Endometrium (tissue), 2 donors: ENCODE data around the gene PAXX.

ENCODE experiments used
- FAIRE-seq: peaks from 2 replicates; lab custom pipeline; 2012; peaks lifted over from hg19 to GRCh38; lab: Jason Lieb, UNC
- donor health status: control.
- donor health status: control.

PAXX gene

DNA sequence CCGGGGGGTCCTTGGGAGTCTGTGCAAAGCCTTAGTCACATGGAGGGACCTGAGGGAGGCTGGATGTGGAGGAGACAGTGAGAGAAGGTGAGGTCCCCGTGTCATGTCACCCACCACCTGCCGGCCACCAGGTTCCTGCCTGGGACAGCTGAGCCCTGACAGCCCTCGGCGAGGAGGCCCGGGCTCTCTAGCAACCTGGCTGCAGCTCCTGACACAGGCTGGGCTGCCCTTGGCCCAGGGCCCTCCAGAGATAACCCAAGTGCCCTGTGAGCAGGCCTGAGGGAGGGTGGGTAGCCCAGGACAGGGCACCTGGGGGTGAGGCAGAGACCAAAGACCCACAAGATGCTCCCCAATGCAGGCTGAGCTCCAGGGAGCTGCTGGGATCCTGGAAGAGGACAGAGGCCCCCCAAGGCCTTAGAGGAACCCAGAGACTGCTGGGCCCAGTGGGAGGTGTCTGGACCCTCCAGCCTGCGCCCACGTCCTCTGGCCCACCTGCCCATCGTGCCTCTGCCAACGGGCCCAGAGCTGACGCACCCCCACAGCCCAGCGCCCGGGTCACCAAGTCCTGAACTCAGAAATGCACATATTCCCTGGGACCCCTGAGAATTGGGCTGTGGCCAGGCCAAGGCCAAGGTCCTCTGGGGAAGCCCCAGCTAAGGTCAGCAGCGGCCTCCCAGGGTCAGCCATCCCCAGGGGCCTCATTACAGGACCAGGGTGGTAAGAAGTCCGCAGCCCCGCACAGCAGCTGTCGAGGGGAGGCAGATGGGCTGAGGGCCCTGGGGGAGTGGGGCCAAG, 23.7 kb upstream of the PAXX start:
- FAIRE-seq: no peak

DNA sequence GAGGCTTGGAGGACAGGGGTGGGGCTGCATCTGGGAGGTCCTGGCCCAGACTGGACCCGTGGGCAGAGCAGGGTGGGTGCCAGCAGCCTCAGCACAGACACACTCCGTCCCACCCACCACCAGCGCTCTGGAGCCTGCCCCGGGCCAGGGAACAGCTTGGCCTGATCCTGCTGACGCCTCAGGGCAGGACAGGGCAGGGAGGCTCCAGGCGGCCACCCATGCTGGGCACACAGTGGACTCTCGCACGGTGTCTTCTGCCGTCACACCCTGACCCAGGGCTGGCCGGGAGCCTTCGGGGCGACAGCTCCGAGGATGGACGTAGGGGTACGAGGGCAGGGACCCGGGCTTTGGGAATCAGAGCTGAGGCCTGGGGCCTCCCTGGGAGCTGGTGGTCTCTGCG, 23.1 kb upstream of the PAXX start:
- no peak for FAIRE-seq

DNA sequence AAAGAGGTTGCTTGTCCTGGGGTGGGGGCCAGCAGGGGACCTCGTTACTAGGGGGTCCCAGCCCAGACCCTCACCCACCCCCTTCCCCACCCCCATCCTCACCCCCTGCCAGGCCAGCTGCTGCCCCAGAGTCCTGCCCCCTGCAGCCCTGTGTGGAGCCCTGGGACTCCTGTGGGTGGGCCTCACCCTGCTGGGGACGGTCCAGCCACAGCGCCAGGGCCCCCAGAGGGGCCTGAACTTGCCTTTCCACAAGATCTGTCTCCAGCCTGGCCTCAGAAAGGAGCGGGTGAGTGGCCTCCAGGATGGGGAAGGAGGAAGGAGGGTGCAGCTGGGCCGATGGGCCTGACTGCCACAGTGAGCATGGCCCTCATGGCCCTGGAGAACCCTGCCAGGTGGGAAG, 22.4 kb upstream of the PAXX start:
- FAIRE-seq: no peak

GRCh38 chr9:136970361-136970760, 21.9 kb upstream of the PAXX start:
- FAIRE-seq: no peak

- no peak for FAIRE-seq
Measured at GRCh38 chr9:136971746-136972145, 20.5 kb upstream of the PAXX start.

DNA sequence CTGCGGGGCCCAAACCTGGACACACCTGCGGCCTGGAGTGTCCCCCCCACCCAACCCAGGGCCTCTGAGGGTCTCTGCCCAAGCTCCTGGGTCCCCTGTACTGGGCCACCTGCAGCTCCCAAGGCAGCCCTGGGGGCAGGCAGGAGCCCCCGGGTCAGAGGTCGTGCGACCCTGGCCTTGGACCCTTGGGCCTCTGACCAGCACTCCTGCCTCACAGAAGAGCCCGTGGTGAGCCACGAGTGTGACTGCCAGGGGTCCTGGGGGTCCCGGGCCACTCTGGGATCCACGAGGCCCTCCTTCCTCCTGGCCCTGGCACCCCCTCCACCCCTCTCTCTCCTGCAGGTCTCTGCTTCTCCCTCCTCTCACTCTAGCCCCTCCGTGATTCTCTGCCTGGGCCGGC, 19.9 kb upstream of the PAXX start:
- FAIRE-seq: no peak

- FAIRE-seq: no peak
Measured at GRCh38 chr9:136972743-136973142, 19.5 kb upstream of the PAXX start.

DNA sequence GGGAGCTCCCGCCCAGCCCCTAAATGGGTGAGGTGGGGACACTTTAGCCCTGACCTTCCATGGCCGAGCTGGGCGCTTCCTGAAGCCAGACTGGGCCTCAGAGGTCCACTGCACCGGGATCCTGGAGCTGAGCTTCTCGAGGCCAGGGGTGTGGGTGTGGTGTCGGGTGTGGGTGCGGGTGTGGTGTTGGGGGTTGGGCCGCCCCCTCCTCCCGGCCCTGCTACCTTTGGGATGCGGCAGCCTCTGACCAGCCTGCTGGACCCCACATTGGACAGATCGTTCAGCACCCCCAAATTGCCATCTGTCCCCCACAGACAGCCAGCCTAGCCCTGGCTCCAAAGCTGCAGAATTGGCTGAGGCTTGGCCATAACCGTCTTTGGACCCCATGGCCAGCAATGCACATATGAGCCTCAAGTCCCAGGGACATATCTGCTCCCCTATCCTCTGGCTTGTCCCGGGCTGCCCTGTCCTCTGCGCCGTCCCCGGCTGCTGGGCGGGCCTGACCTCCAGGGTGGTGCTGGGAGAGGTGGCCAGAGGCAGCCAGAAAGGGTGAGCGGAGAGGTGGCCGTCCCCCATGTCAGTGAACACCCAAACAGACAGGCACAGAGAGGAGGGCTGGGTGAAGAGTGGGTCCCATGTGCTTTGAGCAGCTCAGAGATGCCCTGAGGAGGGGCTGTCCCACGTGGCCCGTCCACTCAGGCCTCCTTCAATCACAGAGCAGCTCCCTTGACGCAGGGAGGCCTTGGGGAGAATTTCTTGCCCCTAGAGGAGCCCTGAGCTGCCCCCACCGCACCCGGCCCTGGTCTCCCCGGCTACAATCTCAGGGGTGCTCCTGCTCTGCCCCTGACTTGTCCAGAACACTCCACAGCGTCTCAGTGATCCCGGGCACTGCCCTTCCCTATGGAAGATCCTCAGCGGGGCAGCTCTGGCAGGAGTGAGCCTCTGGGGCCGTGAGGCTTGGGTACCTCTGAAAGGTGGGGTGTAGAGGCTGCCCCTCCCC, 18.3 kb upstream of the PAXX start:
- FAIRE-seq: no peak

GRCh38 chr9:136974817-136975535, 17.2 kb upstream of the PAXX start:
- no peak for FAIRE-seq

GRCh38 chr9:136975644-136976043, 16.6 kb upstream of the PAXX start:
- FAIRE-seq: no peak

GRCh38 chr9:136977223-136977622, 15.0 kb upstream of the PAXX start, which contains the start of gene PTGDS:
PTGDS (plus strand) TSS chr9:136977504; CDS start chr9:136977579, 75 bp downstream.
- no peak for FAIRE-seq

DNA sequence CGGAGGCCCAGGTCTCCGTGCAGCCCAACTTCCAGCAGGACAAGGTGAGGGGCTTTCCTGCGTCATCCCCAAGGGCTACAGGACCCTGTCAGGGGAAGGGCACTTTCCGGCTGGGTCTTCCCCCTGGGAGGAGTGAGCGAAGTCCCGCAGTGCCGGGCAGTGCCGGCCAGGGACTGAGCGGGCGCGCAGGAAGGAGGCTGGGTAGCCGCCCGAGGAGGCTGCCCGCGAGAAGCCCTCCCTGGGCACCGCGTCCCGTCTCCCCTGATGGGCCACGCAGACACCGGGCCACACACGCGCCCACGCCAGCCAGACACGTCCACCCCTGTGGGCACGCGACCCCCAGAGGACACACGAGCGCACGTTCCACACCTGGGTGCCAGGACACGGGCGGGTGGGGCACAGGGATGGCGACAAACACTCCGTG, 14.6 kb upstream of the PAXX start:
- no peak for FAIRE-seq

GRCh38 chr9:136978073-136978864, 14.0 kb upstream of the PAXX start:
- FAIRE-seq: no peak

- FAIRE-seq: no peak
Measured at GRCh38 chr9:136978865-136979544, 13.2 kb upstream of the PAXX start.

DNA sequence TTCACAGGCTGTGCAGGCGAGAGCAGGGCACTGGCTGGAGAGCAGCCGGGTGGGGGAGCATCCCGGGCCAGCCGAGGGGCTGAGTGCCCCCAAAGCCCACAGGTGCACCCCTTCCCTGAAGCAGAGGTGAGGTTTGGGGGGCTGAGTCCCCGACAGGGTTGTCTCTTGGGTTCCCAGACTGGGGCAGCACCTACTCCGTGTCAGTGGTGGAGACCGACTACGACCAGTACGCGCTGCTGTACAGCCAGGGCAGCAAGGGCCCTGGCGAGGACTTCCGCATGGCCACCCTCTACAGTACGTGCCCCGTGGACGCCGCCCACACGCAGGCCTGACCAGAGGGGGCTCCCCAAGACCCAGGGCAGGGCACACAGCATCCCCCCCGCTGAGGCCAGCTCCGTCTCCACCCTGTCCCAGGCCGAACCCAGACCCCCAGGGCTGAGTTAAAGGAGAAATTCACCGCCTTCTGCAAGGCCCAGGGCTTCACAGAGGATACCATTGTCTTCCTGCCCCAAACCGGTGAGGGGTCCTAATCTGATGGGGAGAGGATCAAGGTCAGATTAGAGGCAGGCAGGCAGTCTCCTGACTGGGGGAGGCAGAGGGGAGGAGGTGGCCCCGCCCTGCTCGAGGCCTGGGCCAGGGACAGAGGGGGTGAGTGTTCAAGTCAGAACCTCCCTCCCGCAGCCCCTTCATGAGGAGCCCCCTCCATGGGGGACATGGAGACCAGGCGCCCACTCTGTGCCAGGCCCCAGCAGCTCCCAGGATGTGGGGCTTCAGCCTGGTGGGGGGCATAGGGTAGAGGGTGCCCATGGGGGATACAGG, 12.2 kb upstream of the PAXX start:
- no peak for FAIRE-seq

- no peak for FAIRE-seq
Measured at GRCh38 chr9:136980669-136981478, 11.3 kb upstream of the PAXX start.

DNA sequence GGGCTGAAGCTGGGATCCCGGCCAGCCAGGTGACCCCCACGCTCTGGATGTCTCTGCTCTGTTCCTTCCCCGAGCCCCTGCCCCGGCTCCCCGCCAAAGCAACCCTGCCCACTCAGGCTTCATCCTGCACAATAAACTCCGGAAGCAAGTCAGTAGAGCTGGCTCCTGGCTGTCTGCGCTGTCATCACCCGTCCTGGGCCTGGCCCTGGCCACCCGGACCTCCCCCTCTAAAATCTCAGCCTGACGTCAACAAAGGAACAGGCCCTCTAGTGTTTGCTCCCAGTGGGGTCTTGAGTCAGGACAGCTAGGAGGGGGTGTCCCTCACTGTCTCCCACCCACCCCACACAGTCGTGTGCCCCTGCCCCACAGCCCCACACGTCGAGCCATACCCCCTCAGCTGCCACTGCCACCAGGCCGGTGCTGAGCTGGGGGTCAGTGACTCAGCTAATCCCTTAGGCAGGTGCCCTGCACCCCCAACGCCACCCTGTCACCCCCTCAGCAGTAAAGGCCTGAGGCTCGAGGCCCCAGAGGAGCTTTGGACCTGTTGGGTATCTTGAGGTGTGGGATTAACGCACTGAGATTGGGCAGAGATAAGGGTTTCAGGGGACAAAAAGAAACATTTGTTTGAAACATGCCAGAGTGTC, 10.5 kb upstream of the PAXX start:
- no peak for FAIRE-seq

DNA sequence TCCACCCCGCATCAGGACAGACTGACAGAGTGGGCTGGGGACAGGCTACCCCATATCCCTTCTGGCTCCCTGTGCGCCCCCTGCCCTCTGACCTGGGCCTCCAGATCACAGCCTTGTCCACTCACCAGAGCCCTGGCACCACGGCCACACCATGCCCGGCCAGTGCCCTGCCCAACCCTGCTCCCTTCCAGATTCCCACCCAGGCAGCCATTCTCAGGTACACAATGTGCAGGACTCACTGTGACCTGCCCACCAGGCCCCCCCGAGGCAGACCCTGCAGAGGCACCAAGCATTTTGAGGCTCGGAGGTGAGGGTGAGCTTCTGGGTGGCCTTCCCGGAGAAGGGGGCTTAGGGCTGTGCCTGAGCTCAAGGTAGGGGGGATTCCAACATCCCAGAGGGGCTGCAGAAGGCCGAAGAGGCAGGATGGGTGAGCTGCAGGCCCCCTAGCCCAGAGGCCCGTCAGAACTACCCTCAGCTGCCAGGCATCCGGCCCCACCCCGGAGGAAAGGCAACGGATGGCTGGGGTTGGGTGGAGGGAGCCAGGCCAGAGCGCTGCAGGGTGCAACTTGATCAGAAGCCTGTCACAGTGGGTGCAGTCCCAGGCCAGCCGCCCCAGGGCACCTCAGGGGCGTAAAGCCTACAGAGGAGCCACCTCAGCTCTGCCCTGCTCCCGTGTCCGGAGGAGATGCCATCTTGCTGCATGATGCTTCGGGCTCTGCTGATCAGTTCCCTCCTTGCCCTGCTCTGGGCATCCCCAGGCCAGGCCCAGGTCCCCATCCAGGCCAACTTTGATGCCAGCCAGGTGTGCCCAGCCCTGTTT, 9.8 kb upstream of the PAXX start, which contains the start of gene LCNL1:
LCNL1 (plus strand) TSS at position 762 of the 820 bp plus-strand sequence. CDS start 594 bp downstream, outside the sequence.
- FAIRE-seq: no peak
